Mesendoderm (in vitro differentiated cells): ENCODE measurements around the gene ANXA11.
A peak's percentile ranks its signal among the peaks of the same experiment; 100 is the strongest.

Experiments
- DNase-seq: peaks from one replicate; pipeline ENCODE4 v3.0.0; 2013
- H2AK5ac ChIP-seq: 2 replicates; pipeline ENCODE4 v1.6.1; 2013; ENCODE audit warnings: low read length, inconsistent platforms
- H2BK120ac ChIP-seq: 2 replicates; pipeline ENCODE4 v1.6.1; 2013; ENCODE audit warnings: low read depth, mild to moderate bottlenecking, low read length, moderate library complexity, mixed read lengths
- H2BK15ac ChIP-seq: replicated peaks from 2 replicates; pipeline ENCODE4 v1.6.1; 2013; ENCODE audit warnings: low read depth, mild to moderate bottlenecking, moderate library complexity
- H2BK5ac ChIP-seq: 2 replicates; pipeline ENCODE4 v1.6.1; 2013; ENCODE audit warnings: low read length, inconsistent platforms
- H3K18ac ChIP-seq: 2 replicates; pipeline ENCODE4 v1.6.1; 2013; ENCODE audit warnings: mild to moderate bottlenecking, low read length, mixed read lengths
- H3K23ac ChIP-seq: one replicate; pipeline ENCODE4 v1.6.1; 2013; ENCODE audit warnings: low read length
- H3K27ac ChIP-seq: 2 replicates; pipeline ENCODE4 v1.5.1; 2013; ENCODE audit warnings: low read depth, mild to moderate bottlenecking, inconsistent platforms, low read length, moderate library complexity
- H3K27me3 ChIP-seq: 2 replicates; pipeline ENCODE4 v1.6.1; 2013; ENCODE audit warnings: low read length, control low read depth, mild to moderate bottlenecking, inconsistent platforms; ENCODE audit not compliant: insufficient read depth, poor library complexity
- H3K36me3 ChIP-seq: 2 replicates; pipeline ENCODE4 v1.6.1; 2013; ENCODE audit warnings: low read length, inconsistent platforms; ENCODE audit not compliant: control insufficient read depth, insufficient read depth
- H3K4ac ChIP-seq: one replicate; pipeline ENCODE4 v1.6.1; 2013; ENCODE audit warnings: low read depth, mild to moderate bottlenecking, low read length, moderate library complexity
- H3K4me1 ChIP-seq: 2 replicates; pipeline ENCODE4 v1.6.1; 2013; ENCODE audit warnings: low read depth, low read length, inconsistent platforms; ENCODE audit not compliant: control insufficient read depth
- H3K4me2 ChIP-seq: 2 replicates; pipeline ENCODE4 v1.6.1; 2013; ENCODE audit warnings: low read length
- H3K4me3 ChIP-seq: 2 replicates; pipeline ENCODE4 v1.5.1; 2013; ENCODE audit warnings: mild to moderate bottlenecking, low read length
- H3K56ac ChIP-seq: one replicate; pipeline ENCODE4 v1.6.1; 2013; ENCODE audit warnings: low read length
- H3K79me1 ChIP-seq: 2 replicates; pipeline ENCODE4 v1.6.1; 2013; ENCODE audit warnings: low read length, inconsistent platforms
- H3K79me2 ChIP-seq: 2 replicates; pipeline ENCODE4 v1.6.1; 2013; ENCODE audit warnings: mild to moderate bottlenecking, low read length; ENCODE audit not compliant: control insufficient read depth, insufficient read depth
- H3K9ac ChIP-seq: 2 replicates; pipeline ENCODE4 v1.6.1; 2013; ENCODE audit warnings: low read length, inconsistent platforms
- H4K5ac ChIP-seq: one replicate; pipeline ENCODE4 v1.6.1; 2013; ENCODE audit warnings: low read length
- H4K8ac ChIP-seq: one replicate; pipeline ENCODE4 v1.6.1; 2013; ENCODE audit warnings: low read depth, mild to moderate bottlenecking, control low read depth, low read length, moderate library complexity
- whole genome bisulfite sequencing: extraction: QIAGEN DNeasy Blood & Tissue Kit; methylation state at CpG from one replicate; pipeline ENCODE4 v1.1.7; 2013; ENCODE audit warnings: low lambda C conversion rate, missing lambda C conversion rate; ENCODE audit not compliant: insufficient coverage; ENCODE audit errors: extremely low coverage; 5-methylcytosine and 5-hydroxymethylcytosine counted together

The ANXA11 gene

GRCh38 chr10:80191589-80192270, 13.6 kb downstream of the ANXA11 start:
- H2AK5ac ChIP-seq: no peak overlapping the region
- no peak overlapping the region for H3K4me2 ChIP-seq
- no peak overlapping the region for H2BK5ac ChIP-seq
- H3K9ac ChIP-seq: no peak overlapping the region
- no peak overlapping the region for H4K8ac ChIP-seq
- no peaks in the 10 kb centered on the region for H3K27me3 ChIP-seq
- H3K56ac ChIP-seq: no peak overlapping the region
- H3K18ac ChIP-seq: no peak overlapping the region
- no peak overlapping the region for H2BK15ac ChIP-seq
- no peak overlapping the region for H3K27ac ChIP-seq
- peaks cover 18% of the 10 kb centered on the region for H3K79me1 ChIP-seq
- no peak overlapping the region for H4K5ac ChIP-seq
- no peak overlapping the region for H2BK120ac ChIP-seq
- no peak for DNase-seq
- no peak overlapping the region for H3K4me3 ChIP-seq
- WGBS: no CpG with 5 or more reads among the region's 16 CpGs
- no peak overlapping the region for H3K23ac ChIP-seq
- H3K79me2 ChIP-seq: peaks cover 18% of the 10 kb centered on the region
- H3K4ac ChIP-seq: no peak overlapping the region
- no peaks in the 10 kb centered on the region for H3K36me3 ChIP-seq
- no peaks in the 10 kb centered on the region for H3K4me1 ChIP-seq

GRCh38 chr10:80188713-80189112, 16.6 kb downstream of the ANXA11 start:
- Histone ChIP-seq H2AK5ac (no peak overlapping the region), H3K36me3 (no peaks in the 10 kb centered on the region), H4K5ac (no peak overlapping the region), H3K4me2 (no peak overlapping the region), H2BK15ac (no peak overlapping the region), H3K9ac (no peak overlapping the region), H2BK120ac (no peak overlapping the region), H3K4me3 (no peak overlapping the region), H4K8ac (no peak overlapping the region), H3K27ac (no peak overlapping the region), H3K79me1 (peaks cover 25% of the 10 kb centered on the region), H3K4me1 (no peaks in the 10 kb centered on the region), H3K23ac (no peak overlapping the region), H2BK5ac (no peak overlapping the region), H3K79me2 (peaks cover 23% of the 10 kb centered on the region), H3K27me3 (no peaks in the 10 kb centered on the region), H3K18ac (no peak overlapping the region), H3K56ac (no peak overlapping the region), H3K4ac (no peak overlapping the region)
- no CpG with 5 or more reads among the region's 9 CpGs for WGBS
- DNase-seq: no peak

- Histone ChIP-seq H4K5ac (no peak overlapping the region), H2BK5ac (no peak overlapping the region), H2BK120ac (no peak overlapping the region), H3K9ac (no peak overlapping the region), H2BK15ac (no peak overlapping the region), H3K18ac (no peak overlapping the region), H3K79me2 (peaks cover 23% of the 10 kb centered on the region), H3K27ac (no peak overlapping the region), H3K79me1 (peaks cover 32% of the 10 kb centered on the region), H4K8ac (no peak overlapping the region), H3K4me1 (no peaks in the 10 kb centered on the region), H3K36me3 (no peaks in the 10 kb centered on the region), H3K27me3 (no peaks in the 10 kb centered on the region), H3K4me2 (no peak overlapping the region), H2AK5ac (no peak overlapping the region), H3K56ac (no peak overlapping the region), H3K23ac (no peak overlapping the region), H3K4ac (no peak overlapping the region), H3K4me3 (no peak overlapping the region)
- DNase-seq: no peak
- WGBS: no CpG with 5 or more reads among the region's 16 CpGs
Observed at GRCh38 chr10:80187465-80188409, 17.6 kb downstream of the ANXA11 start.

GRCh38 chr10:80187060-80187459, 18.3 kb downstream of the ANXA11 start:
- H3K9ac ChIP-seq: no peak overlapping the region
- H3K18ac ChIP-seq: no peak overlapping the region
- H3K4me1 ChIP-seq: no peaks in the 10 kb centered on the region
- H3K23ac ChIP-seq: no peak overlapping the region
- peaks cover 31% of the 10 kb centered on the region for H3K79me1 ChIP-seq
- no peak overlapping the region for H3K27ac ChIP-seq
- no peak for DNase-seq
- no peaks in the 10 kb centered on the region for H3K27me3 ChIP-seq
- no peak overlapping the region for H2AK5ac ChIP-seq
- no CpG with 5 or more reads among the region's 2 CpGs for WGBS
- H2BK15ac ChIP-seq: no peak overlapping the region
- H4K8ac ChIP-seq: no peak overlapping the region
- H3K36me3 ChIP-seq: no peaks in the 10 kb centered on the region
- H2BK120ac ChIP-seq: no peak overlapping the region
- no peak overlapping the region for H3K4me3 ChIP-seq
- H3K4me2 ChIP-seq: no peak overlapping the region
- H3K79me2 ChIP-seq: peaks cover 22% of the 10 kb centered on the region
- H2BK5ac ChIP-seq: no peak overlapping the region
- no peak overlapping the region for H3K56ac ChIP-seq
- H3K4ac ChIP-seq: no peak overlapping the region
- H4K5ac ChIP-seq: no peak overlapping the region

- no peak overlapping the region for H3K56ac ChIP-seq
- H3K36me3 ChIP-seq: no peaks in the 10 kb centered on the region
- no peak overlapping the region for H3K18ac ChIP-seq
- H4K8ac ChIP-seq: no peak overlapping the region
- no peak overlapping the region for H4K5ac ChIP-seq
- no peak overlapping the region for H2BK120ac ChIP-seq
- H3K23ac ChIP-seq: no peak overlapping the region
- H3K4me3 ChIP-seq: no peak overlapping the region
- no peaks in the 10 kb centered on the region for H3K4me1 ChIP-seq
- H2BK5ac ChIP-seq: no peak overlapping the region
- no peak overlapping the region for H2AK5ac ChIP-seq
- H3K27me3 ChIP-seq: no peaks in the 10 kb centered on the region
- H3K9ac ChIP-seq: no peak overlapping the region
- H2BK15ac ChIP-seq: no peak overlapping the region
- DNase-seq: peak; percentile 37
- H3K79me1 ChIP-seq: peaks cover 27% of the 10 kb centered on the region
- no CpG with 5 or more reads among the region's 13 CpGs for WGBS
- H3K79me2 ChIP-seq: peaks cover 17% of the 10 kb centered on the region
- H3K27ac ChIP-seq: no peak overlapping the region
- no peak overlapping the region for H3K4ac ChIP-seq
- H3K4me2 ChIP-seq: no peak overlapping the region
Observed at GRCh38 chr10:80186364-80187012, 18.8 kb downstream of the ANXA11 start.
